A549 (cell line): Measurements from ENCODE around the gene CDC27.

Experiments used
- CTCF ChIP-seq: fragments of >200 bp; sonication (Bioruptor Twin); formaldehyde crosslinking; IDR thresholded peaks from 3 replicates; pipeline ENCODE4 v1.5.1; 2016
- POLR2A ChIP-seq: IDR thresholded peaks from 2 replicates; pipeline ENCODE4 v1.6.1; 2012; ENCODE audit warnings: mild to moderate bottlenecking, low read length
- TF ChIP-seq, protein P1 (sequence below): fragments of >200 bp; sonication (Bioruptor Twin); formaldehyde crosslinking; IDR thresholded peaks from 2 replicates; pipeline ENCODE4 v1.6.1; 2016

- TF ChIP-seq, protein P1, sequence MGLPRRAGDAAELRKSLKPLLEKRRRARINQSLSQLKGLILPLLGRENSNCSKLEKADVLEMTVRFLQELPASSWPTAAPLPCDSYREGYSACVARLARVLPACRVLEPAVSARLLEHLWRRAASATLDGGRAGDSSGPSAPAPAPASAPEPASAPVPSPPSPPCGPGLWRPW: no peak
- TF ChIP-seq POLR2A: no peak
- no peak for TF ChIP-seq CTCF
These were observed 33.0 kb upstream of the CDC27 start for GRCh38 chr17:47222047-47222446.
